Suppressor macrophage treated with lipopolysaccharide for 1 hour (primary cell): ENCODE data around the gene STRIP2.

ENCODE experiments used
- DNase-seq, 3 donors: peaks; one replicate each; pipeline ENCODE4 v3.0.0-alpha.2; 2020 to 2022

The STRIP2 gene

DNA sequence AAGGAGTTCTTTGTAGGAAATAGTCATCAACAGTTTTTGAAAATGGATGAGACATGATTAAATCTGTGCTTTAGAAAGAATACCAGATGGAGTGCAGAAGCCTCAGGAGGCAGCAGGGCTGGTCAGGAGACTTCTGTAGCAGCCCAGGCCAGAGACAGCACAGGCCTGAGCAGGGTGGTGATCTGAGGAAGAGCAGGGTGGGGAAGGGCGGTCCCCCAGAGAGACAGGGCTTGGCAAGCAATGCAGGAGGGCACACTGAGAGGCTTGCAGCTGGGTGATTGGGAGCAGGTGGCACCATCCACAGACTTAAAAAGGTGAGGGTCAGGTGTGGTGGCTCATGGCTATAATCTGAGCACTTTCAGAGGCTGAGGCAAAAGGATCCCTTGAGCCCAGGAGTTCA is 63.8 kb downstream of the STRIP2 start:
- no peak for DNase-seq

DNA sequence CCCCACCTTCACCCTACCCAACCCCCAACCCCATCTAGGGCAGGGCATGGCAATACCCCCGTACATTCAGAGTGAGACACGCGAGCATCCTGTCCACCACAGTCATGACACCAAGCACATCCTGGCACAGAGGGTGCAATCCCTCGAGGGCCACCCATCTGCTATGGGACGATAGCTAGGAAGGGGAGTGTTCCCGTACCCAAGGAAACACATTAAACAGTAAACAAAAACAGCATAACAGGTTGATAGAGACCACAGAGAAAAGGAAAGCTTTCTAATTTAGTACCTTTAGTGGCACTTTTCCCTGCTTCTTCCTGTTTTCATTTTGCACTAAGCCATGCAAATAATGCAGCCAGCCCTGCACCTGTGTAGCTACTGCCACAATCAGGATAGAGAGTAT is 65.8 kb downstream of the STRIP2 start:
- no peak for DNase-seq

DNA sequence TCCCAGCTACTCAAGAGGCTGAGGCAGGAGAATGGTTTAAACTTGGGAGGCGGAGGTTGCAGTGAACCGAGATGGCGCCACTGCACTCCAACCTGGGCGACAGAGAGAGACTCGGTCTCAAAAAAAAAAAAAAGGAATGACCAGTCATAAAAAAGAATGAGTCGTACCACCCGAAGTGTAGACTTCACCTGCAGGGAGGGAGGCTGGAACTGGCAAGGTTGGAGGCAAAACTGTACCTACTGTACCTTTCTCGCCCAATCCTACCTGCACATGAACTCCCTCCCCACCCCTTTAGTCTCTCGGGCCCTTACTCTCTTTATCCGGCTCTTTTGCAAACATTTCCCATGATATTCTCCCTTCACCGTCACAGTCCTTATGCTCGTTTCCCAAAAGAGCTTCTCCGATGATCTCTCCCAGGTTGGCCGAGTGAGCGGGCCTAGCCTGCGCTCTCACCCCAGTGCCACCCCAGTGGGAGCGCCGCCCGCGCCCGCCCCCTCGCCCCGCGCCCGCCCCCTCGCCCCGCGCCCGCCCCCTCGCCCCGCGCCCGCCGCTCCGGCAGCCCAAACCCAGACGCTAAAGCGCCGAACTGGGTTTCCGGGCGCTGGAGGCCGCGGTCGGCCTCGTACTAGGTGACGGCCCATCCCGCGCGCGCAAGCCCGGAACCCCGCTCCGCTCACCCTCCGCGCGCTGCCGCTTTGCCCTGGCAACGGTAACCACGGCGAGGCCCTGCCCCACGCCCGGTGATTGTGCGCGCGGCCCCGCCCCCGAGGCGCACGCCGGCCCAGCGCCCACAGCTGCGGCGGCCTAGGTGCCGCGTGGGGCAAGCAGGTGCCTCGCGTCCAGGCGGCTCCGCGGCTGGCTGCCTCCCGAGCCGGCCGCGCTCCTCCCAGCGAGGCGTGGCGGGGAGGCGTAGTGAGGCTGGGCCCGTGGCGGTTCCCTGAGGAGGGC is 67.8 kb downstream of the STRIP2 start, which contains the start of gene SMKR1:
Gene SMKR1 (plus strand): TSS at position 772 of the 948 bp plus-strand sequence. CDS start 294 bp downstream, outside the sequence.
- peak; percentile 77 to 83 (median 81) for DNase-seq

DNA sequence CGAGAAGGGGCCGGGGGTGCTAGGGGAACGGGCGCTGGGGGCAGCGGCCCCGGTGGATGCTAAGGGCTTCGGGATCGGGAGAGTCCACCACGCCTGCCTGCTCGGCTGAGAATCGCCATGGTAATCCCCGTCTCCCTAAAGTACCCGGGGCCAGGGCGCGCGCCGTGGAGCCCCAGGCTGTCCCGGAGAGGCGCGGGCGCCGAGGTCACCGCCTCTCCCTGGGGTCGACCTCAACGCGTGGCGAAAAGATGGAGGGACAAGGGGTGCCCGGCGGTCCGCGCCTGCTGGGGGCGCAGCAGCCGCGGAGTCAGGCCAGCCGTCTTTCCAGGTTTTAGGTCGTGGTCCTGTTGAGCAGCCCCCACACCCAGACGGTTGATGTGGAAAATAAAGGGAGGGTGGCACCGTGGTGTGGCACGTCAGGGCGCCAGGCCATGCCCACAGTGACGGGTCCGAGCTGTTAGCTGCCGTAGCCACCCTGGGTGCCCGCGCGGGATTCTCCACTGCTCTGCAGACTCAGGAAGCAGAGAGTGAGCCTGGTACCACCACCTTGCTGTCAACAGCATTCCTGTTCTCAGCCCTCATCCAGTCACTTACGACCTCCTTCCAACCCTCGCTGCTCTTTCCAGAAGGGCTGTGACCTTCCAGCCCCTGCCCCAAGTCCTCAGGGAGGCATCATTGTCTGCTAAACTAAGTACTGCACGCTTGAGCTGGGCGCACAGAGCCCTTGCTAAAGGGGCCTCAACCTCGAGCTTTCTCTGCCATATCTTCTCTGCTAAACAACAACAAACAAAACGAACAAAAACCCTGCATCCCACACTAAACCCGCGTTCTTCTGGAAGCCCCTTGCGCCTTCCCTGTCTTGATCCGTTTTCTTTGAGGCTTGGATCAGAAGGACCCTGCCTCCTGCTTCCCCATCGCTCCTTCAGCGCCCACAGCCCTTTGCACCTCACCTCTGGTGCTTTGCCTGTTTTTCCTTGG is 68.8 kb downstream of the STRIP2 start:
- peak in 1 of 3 donors; percentile 48 for DNase-seq

DNA sequence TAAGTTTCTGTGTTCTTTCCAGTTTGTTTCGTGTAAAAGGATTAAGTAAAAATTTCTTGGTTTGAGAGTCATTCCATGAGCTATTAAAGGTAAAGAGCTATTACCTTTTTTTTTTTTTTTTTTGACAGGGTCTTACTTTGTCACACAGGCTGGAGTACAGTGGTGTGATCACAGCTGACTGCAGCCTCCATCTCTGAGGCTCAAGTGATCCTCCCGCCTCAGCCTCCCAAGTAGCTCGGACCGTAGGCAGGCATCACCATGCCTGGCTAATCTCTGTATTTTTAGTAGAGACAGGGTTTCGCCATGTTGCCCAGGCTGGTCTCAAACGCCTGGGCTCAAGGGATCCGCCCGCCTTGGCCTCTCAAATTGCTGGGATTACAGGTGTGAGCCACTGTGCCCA is 69.5 kb downstream of the STRIP2 start:
- no peak for DNase-seq

DNA sequence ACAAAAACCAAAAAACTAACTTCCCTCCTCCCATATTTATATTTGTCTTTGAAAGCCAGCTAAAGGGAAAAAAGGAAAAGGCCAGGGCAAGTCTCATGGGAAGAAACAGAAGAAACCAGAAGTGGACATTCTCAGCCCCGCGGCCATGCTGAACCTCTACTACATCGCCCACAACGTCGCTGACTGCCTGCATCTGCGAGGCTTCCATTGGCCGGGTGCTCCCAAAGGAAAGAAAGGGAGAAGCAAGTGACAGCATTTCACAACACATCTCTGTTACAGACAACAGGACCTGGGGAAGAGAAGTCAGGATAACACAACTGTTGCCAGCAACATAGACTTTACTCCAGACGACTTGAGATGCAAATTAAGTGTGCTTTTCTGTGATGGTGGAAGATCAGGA is 78.0 kb downstream of the STRIP2 start:
- DNase-seq, result no peak

DNA sequence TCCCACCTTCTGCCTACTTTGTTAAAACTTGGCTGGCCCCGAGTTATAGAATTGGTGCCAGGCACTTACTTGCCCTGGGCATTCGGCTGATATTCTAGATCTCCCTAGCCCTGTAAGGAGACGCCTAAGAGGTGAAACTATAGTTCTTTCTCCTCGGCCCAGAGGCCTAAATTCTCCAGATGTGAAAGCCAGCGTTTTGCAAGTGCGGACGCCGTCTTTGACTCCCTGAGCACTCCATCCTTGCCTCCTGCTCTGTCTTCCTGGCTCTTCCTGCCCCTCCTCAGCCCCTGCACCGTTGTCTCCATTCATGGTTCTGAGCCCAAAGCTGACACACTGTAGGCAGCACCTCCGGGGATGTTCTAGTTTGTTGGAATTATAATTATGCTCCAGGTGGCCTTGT is 79.3 kb downstream of the STRIP2 start:
- DNase-seq, result no peak

DNA sequence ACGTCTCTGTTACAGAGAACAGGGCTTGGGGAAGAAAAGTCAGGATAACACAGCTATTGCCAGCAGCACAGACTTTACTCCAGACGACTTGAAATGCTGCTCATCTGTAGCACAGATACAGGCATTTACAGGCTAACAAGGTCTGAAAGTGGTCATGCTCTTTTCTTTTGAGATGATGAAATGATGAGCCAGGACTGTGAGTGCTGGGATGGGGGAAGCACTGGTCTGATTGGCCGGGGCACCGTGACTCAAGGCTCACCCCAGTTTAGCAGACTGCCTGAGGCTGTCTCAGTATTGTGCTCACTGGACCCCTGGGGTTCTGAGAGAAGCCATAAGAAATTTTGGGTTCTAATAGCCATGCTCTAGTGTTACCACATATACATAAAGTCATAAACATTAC is 80.5 kb downstream of the STRIP2 start:
- no peak for DNase-seq

DNA sequence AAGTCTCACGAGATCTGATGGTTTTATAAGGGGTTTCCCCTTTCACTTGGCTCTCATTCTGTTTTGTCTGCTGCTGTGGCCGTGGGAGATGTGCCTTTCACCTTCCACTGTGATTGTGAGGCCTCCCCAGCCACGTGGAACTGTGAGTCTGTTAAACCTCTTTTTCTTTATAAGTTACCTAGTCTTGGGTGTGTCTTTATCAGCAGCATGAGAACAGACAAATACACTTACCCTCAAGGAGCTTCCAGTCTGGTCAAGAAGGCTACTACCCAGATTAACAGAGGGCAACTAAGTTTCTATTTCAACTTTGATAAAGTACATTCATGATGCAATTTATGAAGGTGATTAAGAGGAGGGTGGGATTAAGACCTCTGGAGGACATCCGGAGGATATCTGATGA is 81.1 kb downstream of the STRIP2 start:
- DNase-seq, result no peak

DNA sequence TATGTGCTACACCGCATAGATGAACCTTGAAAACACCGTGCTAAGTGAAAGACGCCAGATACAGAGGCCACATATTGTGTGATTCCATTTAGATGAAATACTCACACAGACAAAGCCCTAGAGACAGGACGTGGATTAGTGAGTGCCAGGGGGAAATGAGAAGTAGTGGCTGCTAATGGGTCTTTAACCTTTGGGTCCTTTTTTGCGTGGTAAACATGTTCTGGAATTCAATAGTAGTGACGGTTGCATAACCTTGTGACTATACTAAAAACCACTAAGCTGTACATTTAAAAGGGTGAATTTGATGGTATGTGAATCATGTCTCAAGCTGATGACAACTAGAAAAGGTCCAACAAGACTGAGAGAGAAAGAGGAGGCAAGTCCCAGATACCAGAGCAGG is 83.7 kb downstream of the STRIP2 start:
- DNase-seq, result peak; percentile 15 to 29 (median 24)

DNA sequence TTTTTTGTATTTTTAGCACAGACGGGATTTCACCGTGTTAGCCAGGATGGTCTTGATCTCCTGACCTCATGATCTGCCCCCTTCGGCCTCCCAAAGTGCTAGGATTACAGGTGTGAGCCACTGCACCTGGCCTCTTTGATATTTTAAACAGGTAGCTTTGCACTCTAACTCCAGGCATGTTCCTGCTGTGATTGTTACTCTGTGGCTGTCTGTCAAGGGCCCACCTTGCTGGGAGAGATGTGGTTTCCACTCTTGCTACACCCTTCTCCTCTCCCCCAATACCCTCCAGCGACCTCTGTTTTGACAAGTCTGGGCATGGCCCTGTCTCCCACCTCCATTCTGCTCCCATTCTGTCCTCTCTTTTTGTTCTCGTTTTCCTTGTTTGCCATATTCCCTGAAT is 85.2 kb downstream of the STRIP2 start:
- no peak for DNase-seq

DNA sequence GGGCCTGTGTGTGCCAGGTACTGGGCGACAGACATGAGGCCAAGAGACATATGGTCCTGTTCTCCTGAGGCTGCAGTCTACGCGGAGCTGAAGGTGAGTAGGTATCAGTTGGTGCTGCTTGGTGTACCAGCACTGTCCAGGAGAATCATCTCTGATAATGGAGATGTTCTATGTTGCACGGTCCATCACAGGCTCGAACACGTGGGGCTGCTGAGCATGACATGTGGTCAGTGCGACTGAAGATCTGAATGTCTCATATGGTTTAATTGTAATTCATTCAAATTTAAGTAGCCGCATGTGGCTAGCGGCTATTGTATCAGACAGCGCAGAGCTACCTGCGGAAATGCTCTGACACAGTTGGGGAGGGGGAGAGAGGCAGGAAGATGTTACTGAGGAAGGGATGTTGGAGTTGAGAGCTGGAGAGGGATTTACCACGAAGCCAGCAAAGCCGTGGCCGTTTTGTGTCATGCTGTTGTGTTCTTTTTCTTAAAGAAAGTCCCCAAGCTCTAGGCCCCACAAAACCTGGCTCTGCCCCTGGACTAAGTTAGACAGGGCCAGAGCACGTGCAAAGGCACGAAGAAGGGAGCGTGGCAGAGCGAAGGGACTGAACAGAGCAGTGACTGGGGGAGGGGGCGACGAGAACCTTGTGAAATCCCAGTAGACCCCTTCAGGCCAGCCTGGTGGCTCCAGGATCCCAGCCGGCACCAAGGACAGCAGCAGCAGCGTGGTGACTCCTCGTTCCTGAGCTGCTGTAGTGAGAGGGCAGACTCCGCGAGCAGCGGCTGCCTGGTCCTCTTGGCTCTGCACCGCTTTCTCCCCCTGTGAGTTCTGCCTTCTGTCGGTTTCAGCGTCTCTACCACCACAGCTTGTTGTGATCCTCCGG is 88.1 kb downstream of the STRIP2 start:
- no peak for DNase-seq

DNA sequence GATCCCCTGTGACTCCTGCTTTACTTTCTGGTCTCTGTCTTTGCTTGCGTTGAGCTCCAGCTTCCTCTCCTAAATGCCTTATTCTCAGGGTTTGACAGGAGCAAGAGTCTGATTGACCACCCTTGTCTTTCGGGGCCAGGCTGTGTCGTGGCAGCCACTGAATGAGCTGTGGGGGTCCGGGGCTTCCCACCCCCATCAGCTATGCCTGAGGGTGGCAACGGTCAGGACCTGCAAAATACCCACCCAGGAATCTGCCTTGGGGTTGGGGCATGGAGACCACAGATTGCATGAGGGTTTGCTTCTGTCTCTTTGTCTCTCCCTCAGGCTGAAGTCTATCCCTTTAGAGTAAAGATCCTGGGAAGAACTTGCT is 88.7 kb downstream of the STRIP2 start:
- no peak for DNase-seq

DNA sequence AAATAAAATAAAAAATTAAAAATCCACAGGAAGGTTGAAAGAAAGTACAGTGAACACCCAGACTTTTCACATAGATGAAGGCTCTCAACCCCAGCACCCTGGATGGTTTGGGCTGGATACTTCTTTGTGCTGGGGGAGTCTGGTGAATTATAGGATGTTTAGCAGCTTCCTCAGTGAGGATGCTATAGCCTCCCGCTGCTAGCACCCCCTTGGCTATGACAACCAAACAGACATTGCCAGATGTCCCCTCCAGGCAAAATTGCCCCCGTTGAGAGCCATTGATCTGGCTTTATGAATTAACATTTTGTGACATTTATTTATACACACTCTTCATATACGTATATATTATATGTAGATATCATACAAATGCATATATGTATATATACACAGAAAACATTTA is 89.7 kb downstream of the STRIP2 start:
- DNase-seq, result no peak

DNA sequence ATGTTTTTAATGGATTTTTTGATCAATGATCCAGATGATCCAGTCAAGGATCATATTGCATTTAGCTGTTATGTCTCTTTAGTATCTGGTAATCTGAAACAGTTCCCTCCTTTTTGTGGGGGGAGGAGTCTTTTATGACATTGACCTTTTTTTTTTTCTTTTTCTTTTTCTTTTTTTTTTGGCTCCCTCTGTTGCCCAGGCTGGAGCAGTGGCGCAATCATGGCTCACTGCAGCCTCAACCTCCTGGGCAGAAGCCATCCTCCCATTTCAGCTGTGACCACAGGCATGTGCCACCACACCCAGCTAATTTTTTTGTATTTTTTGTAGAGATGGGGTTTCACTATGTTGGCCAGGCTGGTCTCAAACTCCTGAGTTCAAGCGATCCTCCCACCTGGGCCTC is 90.2 kb downstream of the STRIP2 start:
- DNase-seq, result peak; percentile 30 to 49 (median 31)

DNA sequence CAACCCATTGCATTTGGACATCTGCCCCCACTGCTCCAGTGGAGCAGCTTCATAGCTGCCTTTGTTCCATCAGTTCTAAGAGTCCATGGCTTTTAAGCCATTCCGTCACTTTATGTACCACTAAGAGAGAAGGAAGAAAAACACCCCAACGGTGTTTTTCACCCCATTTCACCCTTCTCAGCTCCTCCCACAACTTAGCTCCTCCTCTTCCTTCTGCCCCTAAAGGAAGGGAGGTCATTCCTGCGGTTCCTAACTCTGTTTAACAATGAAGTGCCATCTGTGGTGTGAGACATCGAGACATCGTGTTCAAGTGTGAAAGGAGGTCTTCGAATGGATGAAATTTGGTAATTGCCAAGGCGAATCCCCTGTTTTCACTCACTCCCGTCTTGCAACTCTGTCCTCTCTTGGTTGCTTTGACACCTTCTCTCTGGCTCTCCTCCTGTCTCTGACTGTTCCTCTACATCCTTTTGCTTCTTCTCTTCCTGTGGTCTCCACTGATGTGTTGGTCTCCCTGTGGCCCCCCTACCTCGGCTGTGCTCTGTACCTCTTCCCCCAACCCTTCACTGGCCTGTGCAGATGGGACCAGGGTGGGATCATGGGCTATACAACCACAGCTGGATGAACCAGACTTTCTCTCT is 91.1 kb downstream of the STRIP2 start:
- DNase-seq, result no peak

DNA sequence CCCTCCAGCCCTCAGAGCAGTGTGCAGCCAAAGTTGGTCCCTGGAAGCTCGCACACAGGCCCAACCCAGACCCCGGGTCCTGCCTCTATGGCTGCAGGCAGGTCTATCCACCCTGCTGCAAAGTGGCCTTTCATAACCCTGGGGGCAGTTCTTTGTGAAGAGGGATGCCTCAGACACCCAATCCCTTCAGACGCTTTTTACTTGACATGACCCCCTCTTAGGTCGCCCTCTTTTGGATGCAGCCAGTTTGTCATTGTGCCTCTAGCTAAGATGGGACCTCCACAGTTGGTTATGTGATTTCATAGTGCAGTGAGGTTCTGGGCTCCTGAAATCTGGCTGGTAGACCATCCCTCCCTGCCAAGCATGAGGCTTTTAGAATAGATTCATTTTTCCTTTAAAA is 95.4 kb downstream of the STRIP2 start:
- no peak for DNase-seq

DNA sequence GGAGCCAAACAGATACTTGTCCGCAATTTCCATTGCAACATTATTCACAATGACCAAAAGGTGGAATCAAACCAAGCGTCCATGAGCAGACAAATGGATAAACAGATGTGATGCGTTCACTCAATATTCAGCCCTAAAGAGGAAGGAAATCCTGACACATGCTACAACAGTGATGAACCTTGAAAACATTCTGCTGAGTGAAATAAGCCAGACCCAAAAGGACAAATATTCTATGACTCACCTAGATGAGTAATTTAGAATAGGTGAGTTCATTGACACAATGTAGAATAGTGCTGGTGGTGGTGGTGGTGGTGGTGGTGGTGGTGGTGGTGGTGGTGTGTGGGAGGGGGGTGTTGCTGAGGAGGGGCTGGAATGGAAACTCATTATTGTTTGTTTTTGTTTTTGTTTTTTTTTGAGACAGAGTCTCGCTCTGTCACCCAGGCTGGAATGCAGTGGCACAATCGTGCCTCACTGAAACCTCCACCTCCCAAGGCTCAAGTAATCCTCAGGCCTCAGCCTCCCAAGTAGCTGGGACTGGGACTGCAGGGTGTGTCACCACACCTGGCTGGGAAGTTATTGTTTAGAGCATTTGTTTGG is 96.7 kb downstream of the STRIP2 start:
- peak; percentile 43 to 78 (median 75) for DNase-seq

DNA sequence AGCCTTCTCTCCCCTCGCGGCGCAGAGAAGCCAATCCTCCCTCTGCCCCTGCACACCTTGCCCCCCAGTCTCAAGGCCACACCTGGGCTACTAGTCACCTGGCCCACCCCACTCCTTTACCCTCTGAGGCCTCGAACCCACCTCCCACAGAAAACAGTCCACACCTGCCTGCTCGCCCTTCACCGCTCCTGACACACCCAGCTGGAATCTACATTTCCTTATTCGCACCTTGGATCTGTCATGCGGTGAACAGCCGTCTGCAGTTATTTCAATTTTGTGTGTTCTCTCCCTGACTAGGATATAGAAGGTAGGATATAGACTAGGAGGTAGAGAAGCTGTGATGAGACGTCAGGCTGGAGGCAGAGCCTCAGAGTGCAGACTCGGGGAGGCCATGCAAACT is 97.5 kb downstream of the STRIP2 start:
- DNase-seq, result no peak

DNA sequence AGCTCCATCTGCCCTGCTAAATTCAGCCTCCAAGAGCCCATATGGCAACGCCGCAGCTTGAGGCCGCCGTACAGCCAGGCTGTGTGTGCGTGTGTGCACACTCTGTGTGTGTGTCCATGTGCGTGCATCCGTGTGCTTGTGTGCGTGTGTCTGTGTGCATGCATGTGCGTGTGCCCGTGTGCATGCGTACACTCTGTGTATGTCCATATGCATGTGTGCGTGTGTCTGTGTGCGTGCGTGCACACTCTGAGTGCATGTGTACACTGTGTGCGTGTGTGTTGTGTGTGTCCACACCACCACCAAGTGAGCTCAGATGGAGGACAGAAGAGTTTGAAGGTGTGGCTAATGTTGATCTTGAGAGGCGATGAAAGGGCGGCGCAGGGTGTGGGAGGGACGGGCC is 98.1 kb downstream of the STRIP2 start:
- DNase-seq, result no peak

DNA sequence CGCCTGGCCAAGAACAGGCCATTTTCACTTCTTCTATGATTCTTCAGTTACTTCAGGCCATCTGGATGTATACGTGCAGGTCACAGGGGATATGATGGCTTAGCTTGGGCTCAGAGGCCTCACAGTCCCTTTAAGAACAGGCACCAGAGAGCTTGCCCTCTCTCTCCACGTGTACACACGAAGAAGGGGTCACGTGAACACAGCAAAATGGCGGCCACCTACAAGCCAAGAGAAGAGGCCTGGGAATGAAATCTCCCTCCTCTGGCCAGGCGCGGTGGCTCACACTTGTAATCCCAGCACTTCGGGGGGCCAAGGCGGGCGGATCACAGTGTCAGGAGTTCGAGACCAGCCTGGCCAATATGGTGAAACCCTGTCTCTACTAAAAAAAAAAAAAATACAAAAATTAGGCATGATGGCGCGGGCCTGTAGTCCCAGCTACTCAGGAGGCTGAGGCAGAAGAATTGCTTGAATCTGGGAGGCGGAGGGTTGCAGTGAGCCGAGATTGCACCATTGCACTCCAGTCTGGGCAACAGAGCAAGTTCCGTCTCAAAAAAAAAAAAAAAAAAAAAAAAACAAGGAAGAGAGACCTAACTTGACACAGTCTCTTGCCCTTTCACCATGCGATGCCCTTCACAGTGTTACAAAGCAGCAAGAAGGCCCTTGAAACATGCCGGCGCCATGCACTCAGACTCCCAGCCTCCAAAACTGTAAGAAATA is 100.5 kb downstream of the STRIP2 start:
- DNase-seq, result peak; percentile 26 to 49 (median 38)
